GM12878 (cell line): ENCODE measurements around the gene PCARE. TPM values are rescaled to one million over a fixed set of nuclear protein-coding genes. Genes with fewer than 3 reads are reported as not detected.

Experiments used
- ATAC-seq: fragments of 200-7000 bp; cut with Tn5 transposase; 3 replicates; pipeline ENCODE4 v1.9.1; 2020; ENCODE audit warnings: mild to moderate bottlenecking, moderate library complexity
- BruUV-seq: library from RNA; stranded (reverse); fragments of 400-500 nt; replicated peaks from 2 replicates; lab custom pipeline; 2021; lab: Mats Ljungman, UMichigan
- CTCF ChIA-PET: fragments of 300-600 bp; sonication (Branson Sonifier 250); formaldehyde crosslinking; extraction: SDS; loops from one replicate; lab custom pipeline; 2021; ENCODE audit warnings: inconsistent platforms; lab: Yijun Ruan, JAX
- POLR2A ChIA-PET: fragments of 350-600 bp; formaldehyde crosslinking; extraction: SDS; loops from one replicate; lab custom pipeline; 2021; ENCODE audit warnings: inconsistent platforms; lab: Charles Lee
- RAD21 ChIA-PET: fragments of 300-600 bp; sonication (Branson Sonifier 250); formaldehyde crosslinking; loops from one replicate; lab custom pipeline; 2023; ENCODE audit warnings: antibody characterized with exemption; ENCODE audit not compliant: unreplicated experiment; lab: Charles Lee
- SMC1A ChIA-PET: fragments of 300-600 bp; sonication (Branson Sonifier 250); formaldehyde crosslinking; loops from one replicate; lab custom pipeline; 2023; ENCODE audit not compliant: unreplicated experiment, uncharacterized antibody; lab: Charles Lee
- DNase-seq: peaks from one replicate; pipeline ENCODE4 v3.0.0-alpha.2; 2011; ENCODE audit warnings: low read depth, low spot score
- FAIRE-seq: peaks from 3 replicates; lab custom pipeline; 2011; peaks lifted over from hg19 to GRCh38; lab: Jason Lieb, UNC
- H2AFZ ChIP-seq: 2 replicates; pipeline ENCODE4 v1.6.0; 2011; ENCODE audit warnings: low read depth, low read length, control low read depth; ENCODE audit not compliant: control insufficient read depth
- H3K27ac ChIP-seq: 2 replicates; pipeline ENCODE4 v1.5.1; 2011; ENCODE audit warnings: control low read depth; ENCODE audit not compliant: control insufficient read depth, insufficient read depth
- H3K27me3 ChIP-seq, 2 experiments: replicated peaks in 1 of 2; 2 replicates each; pipeline versions ENCODE4 v1.6.0 to v1.6.1; 2011; ENCODE audit warnings: low read length in 1 of 2; ENCODE audit not compliant: control insufficient read depth in 2 of 2, insufficient read depth in 2 of 2
- H3K36me3 ChIP-seq, 2 experiments: 2 replicates each; pipeline ENCODE4 v1.5.1; 2011; ENCODE audit warnings: low read length in 1 of 2; ENCODE audit not compliant: control insufficient read depth in 2 of 2, insufficient read depth in 2 of 2
- H3K4me1 ChIP-seq: 2 replicates; pipeline ENCODE4 v1.6.1; 2011; ENCODE audit warnings: mild to moderate bottlenecking, low read length, moderate library complexity, mixed read lengths; ENCODE audit not compliant: control insufficient read depth, insufficient read depth
- H3K4me2 ChIP-seq: 2 replicates; pipeline ENCODE4 v1.6.0; 2011; ENCODE audit warnings: control low read depth; ENCODE audit not compliant: control insufficient read depth, insufficient read depth
- H3K4me3 ChIP-seq: fragments of 200-600 bp; sonication (generic); 2 replicates; pipeline ENCODE4 v1.5.1; 2016
- H3K79me2 ChIP-seq: 2 replicates; pipeline ENCODE4 v1.6.0; 2011; ENCODE audit warnings: low read length; ENCODE audit not compliant: control insufficient read depth, insufficient read depth
- H3K9ac ChIP-seq: 2 replicates; pipeline ENCODE4 v1.8.0; 2011; ENCODE audit warnings: low read length, control low read depth, mixed read lengths; ENCODE audit not compliant: control insufficient read depth, insufficient read depth
- H3K9me3 ChIP-seq: replicated peaks from 3 replicates; pipeline ENCODE4 v1.5.1; 2011; ENCODE audit warnings: mild to moderate bottlenecking, low read length; ENCODE audit not compliant: control insufficient read depth, insufficient read depth
- H4K20me1 ChIP-seq: 2 replicates; pipeline ENCODE4 v1.6.0; 2011; ENCODE audit not compliant: control insufficient read depth, insufficient read depth
- BCLAF1 ChIP-seq: fragments of 450-650 bp; IDR thresholded peaks from 2 replicates; pipeline ENCODE4 v1.6.1; 2017; ENCODE audit warnings: antibody characterized with exemption, mild to moderate bottlenecking, moderate library complexity
- GATAD2B ChIP-seq: fragments of 450-650 bp; conservative IDR thresholded peaks from 2 replicates; pipeline ENCODE4 v1.6.1; 2017; ENCODE audit warnings: low read depth, mild to moderate bottlenecking, moderate library complexity
- HDAC2 ChIP-seq: fragments of 200-600 bp; sonication (generic); IDR thresholded peaks from 2 replicates; pipeline ENCODE4 v1.6.1; 2017
- HDGF ChIP-seq: fragments of 450-650 bp; IDR thresholded peaks from 2 replicates; pipeline ENCODE4 v1.6.1; 2016; ENCODE audit warnings: antibody characterized with exemption
- IKZF1 ChIP-seq: fragments of 450-650 bp; conservative IDR thresholded peaks from 2 replicates; pipeline ENCODE4 v1.6.1; 2017; ENCODE audit warnings: antibody characterized with exemption, mild to moderate bottlenecking
- IRF5 ChIP-seq: fragments of 450-650 bp; IDR thresholded peaks from 2 replicates; pipeline ENCODE4 v1.6.1; 2017; ENCODE audit warnings: borderline replicate concordance
- JUNB ChIP-seq: IDR thresholded peaks from 2 replicates; pipeline ENCODE4 v1.6.1; 2016; ENCODE audit warnings: antibody characterized with exemption, mild to moderate bottlenecking
- NFXL1 ChIP-seq: fragments of 450-650 bp; IDR thresholded peaks from 2 replicates; pipeline ENCODE4 v1.6.1; 2017; ENCODE audit warnings: antibody characterized with exemption, mild to moderate bottlenecking, borderline replicate concordance
- REST ChIP-seq: IDR thresholded peaks from 2 replicates; pipeline ENCODE4 v1.6.1; 2012; ENCODE audit warnings: mild to moderate bottlenecking, low read depth, low read length
- SMC3 ChIP-seq: IDR thresholded peaks from 2 replicates; pipeline ENCODE4 v1.6.1; 2011; ENCODE audit warnings: low read length, improper control_type of control experiment, borderline replicate concordance
- TAF1 ChIP-seq: IDR thresholded peaks from 2 replicates; pipeline ENCODE4 v1.6.1; 2011; ENCODE audit warnings: mild to moderate bottlenecking, low read depth, low read length, borderline replicate concordance
- ZNF384 ChIP-seq: IDR thresholded peaks from 2 replicates; pipeline ENCODE4 v1.6.1; 2012; ENCODE audit warnings: low read depth, mild to moderate bottlenecking, low read length, improper control_type of control experiment, borderline replicate concordance
- WGBS: methylation state at CpG from one replicate; pipeline ENCODE4 v1.1.6; 2016; ENCODE audit warnings: low lambda C conversion rate; ENCODE audit not compliant: insufficient replicate concordance, insufficient coverage; ENCODE audit errors: missing lambda C conversion rate; 5-methylcytosine and 5-hydroxymethylcytosine counted together
- in situ Hi-C: fragments of 300-500 bp; cut with MboI; formaldehyde crosslinking; loops from 9 replicates; pipeline ENCODE4 v1.14.3; 2018; ENCODE audit warnings: mixed read lengths
- intact Hi-C: fragments of 100-400 bp; cut with micrococcal nuclease; formaldehyde crosslinking; loops from one replicate; pipeline ENCODE4 v1.14.2; 2022; ENCODE audit not compliant: unreplicated experiment
- polyA plus RNA-seq, 11 experiments: library from polyadenylated mRNA; depleted of rRNA in 4 of 11; unstranded in 6 of 11; stranded (reverse) in 5 of 11; fragments of >200 nt; fragmentation: Nextera tagmentation in 4 of 11; fragmentation: Illumina TruSeq in 1 of 11; extraction: Ambion mirVana in 4 of 11; extraction: Trizol in 1 of 11; gene quantifications; 1 replicate in 1 of 11; 2 replicates in 10 of 11; pipeline versions ENCODE4 v1.2.1 to v1.2.3, GENCODE V29; 2011 to 2016; ENCODE audit warnings: inconsistent platforms in 2 of 11, missing spikeins in 2 of 11, low read depth in 1 of 11
- total RNA-seq, 4 experiments: library from RNA; depleted of rRNA in 3 of 4; stranded (reverse); fragments of >200 nt in 3 of 4; fragmentation: Illumina TruSeq in 1 of 4; extraction: Trizol in 1 of 4; gene quantifications; 2 replicates each; pipeline versions ENCODE4 v1.2.1 to v1.2.3, GENCODE V29; 2013 to 2021

PCARE gene
- total and polyA plus RNA-seq, 10 of the 15 experiments (the other 5 are each of a cell fraction or from before 2014, with no cell fraction given), result 0.04 to 0.08 (median 0.06) TPM; not detected in 5

- TF ChIP-seq IKZF1, result no peak
- TF ChIP-seq JUNB, result no peak
- no peak for TF ChIP-seq TAF1
These were observed 57.8 kb downstream of the PCARE start (continued) for GRCh38 chr2:29016504-29016903.

GRCh38 chr2:29015701-29016470, 58.4 kb downstream of the PCARE start:
- in situ Hi-C loops, result no loop called here
- DNase-seq, result no peak
- ChIA-PET POLR2A (interaction anchor here (0.6 kb wide), 1 partner anchor 12 kb away, joined by 3 read pairs; no protein-coding TSS in a partner anchor), RAD21 (interaction anchor here (1.2 kb wide), 1 partner anchor 93 kb away, joined by 3 read pairs; no protein-coding TSS in a partner anchor), CTCF (interaction anchor here (0.7 kb wide), 1 partner anchor 35 kb away, joined by 3 read pairs; no protein-coding TSS in a partner anchor), SMC1A (interaction anchor here (1.0 to 1.4 kb wide), 2 partner anchors 23 to 31 kb away, joined by 3 to 4 read pairs; no protein-coding TSS in a partner anchor)
- Histone ChIP-seq H3K9me3 (no peaks in the 10 kb centered on the region), H3K4me2 (no peak overlapping the region), H2AFZ (no peak overlapping the region), H3K27me3 (no peaks in the 10 kb centered on the region), H3K9ac (no peak overlapping the region), H3K4me3 (no peak overlapping the region), H3K27ac (no peak overlapping the region), H3K36me3 (no peaks in the 10 kb centered on the region), H3K79me2 (no peaks in the 10 kb centered on the region), H3K4me1 (peaks cover 14% of the 10 kb centered on the region), H4K20me1 (no peaks in the 10 kb centered on the region)
- WGBS, result 82% methylated on average over 17 of the region's 17 CpGs
- no TSS peak for BruUV-seq
- no peak for ATAC-seq
- TF ChIP-seq BCLAF1, result no peak
- no peak for TF ChIP-seq HDGF
- TF ChIP-seq ZNF384, result no peak
- no peak for TF ChIP-seq REST
- no peak for TF ChIP-seq HDAC2
- no peak for TF ChIP-seq NFXL1
- TF ChIP-seq SMC3, result no peak
- TF ChIP-seq GATAD2B, result no peak
- no peak for TF ChIP-seq IRF5
- FAIRE-seq, result no peak
- intact Hi-C loops, result no loop called here
